ENCODE results near the gene CGNL1.

The CGNL1 gene

GRCh38 chr15:57527382-57528091, 151.2 kb downstream of the CGNL1 start:
- DNase-seq: no peak

DNA sequence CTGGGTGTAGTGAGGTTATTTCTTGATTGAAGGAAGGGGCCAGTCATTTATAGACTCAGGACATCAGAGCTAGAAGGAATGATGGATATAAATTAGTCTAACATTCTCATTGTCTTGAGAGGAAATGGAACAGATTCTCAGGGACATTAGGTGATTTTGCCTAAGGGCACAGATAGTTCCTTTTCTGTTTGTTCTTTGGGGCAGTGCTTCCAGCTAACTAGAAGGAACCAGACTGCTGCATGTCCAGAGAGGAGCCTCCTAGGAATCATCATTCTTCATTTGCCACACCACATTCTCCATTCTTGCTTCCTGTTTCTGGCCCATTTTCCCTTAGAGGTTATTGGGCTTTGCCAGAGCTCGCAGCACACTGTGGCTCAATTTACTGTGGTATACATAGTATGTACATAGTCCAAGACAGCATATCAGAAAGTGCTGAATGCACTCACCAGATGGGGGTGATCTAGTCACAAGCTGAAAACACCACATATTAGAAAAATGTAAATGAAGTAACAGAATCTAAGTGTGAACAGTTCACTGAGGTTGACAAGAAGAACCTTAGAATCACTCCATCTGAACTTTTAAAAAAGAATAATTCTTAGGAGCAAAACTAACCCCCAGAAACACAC, 152.7 kb downstream of the CGNL1 start:
- DNase-seq: no peak

DNA sequence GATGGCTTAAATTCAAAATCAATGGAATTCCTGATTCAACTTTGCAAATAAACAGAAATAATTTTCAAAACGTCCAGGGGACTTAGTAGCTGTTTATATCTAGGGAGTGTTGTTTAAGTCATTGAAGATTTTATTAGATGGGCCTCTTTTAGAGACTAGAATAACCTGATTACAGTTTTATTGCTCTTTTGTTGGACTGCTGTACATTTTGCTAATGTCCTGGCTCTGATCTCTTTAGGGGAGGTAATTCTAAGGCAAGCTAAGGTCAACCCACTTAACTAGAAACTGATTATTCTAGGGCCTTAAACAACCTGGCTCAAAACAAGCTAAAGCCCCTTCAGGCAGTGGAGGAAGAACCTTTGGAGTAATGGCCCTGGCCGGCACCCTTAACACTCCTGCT, 153.4 kb downstream of the CGNL1 start:
- DNase-seq: no peak

GRCh38 chr15:57532731-57533447, 156.6 kb downstream of the CGNL1 start:
- DNase-seq: no peak

DNA sequence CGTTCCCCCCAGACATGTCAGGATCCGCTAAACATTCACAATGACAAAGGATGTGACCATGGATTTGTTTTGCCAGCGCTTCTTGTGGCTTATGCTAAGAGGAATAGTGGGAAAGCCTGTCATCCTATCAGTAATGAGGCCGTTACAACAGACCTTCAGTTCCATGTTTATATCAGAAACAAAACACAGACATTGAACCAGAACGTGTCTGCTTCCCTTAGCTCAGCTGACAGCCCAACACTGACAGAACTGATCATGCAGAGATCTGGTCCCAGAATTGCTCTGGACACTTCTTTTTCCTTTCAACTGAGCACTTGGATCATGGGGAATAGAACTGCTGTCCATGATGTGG, 157.1 kb downstream of the CGNL1 start:
- no peak for DNase-seq

DNA sequence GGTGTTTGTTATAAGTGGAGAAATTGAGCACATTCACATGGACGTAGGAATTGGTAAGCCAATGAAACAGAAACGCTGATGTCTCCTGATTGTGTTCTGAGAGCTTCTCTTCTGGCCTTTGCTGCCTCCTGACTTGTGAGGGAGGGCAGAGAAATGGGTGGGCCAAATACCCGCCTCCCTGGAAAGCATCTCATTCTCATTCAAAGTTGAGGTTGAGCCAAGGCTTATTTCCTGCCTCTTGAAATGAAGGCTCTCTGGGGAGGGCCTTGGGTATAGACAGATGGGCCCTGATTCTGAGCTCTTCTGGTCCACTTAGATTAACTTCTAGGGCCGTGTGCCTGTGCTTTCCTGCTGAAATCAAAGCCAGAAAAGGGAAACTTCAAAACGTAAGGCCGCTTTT, 158.0 kb downstream of the CGNL1 start:
- DNase-seq: no peak

DNA sequence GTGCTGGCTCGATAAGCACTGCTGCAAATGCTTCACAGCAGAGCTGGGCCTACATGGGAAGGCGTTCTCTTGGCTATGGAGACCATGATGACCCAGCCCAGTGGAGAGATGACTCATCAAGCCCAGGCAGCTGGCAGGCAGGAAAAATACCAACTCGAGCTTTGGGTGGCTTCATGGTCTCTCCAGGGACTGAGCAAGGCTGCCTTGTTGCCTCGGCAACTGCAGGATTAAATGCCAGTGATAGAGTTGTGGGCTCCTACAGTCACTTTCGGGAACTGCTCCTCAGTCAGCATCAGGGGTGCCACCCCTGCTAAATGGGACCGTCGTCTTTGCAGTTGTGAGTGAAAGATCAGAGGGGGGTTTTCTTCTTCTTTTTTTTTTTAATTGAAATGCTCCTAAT, 160.8 kb downstream of the CGNL1 start:
- no peak for DNase-seq

DNA sequence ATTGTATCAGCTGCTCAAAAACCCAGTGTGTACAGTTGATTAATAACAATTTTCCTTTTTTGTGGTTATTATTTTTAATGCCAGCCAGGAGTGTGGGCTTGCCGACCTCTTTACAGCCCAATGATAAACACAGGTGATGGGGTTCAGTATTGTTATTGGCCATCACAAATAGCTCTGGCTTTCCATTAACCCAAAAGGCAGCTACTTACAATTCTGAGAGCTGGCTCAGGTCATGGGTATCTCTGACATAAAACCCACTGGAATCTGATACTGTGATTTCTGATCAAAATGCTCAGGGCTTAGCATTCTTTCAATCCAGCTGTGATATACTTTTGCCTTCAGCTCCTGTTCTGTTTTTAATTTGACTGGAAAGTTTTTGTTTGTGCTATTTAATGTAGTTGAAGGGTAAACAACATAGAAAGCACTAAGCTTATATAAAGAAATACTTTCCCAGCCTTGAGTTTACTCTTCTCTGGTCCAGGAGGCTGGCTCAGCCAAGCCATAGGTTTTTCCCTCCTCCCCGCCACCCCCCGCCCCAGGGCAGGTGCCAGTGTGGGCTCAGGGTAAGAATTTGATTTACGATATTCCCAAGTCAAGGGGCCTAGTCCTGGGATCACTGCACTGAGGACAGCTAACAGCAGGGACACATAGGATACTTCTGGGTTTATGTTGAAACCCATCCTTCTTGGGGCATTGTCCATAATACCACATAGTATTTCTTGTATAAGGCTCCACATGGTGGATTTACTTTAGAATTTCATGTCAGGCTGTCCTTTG, 161.4 kb downstream of the CGNL1 start:
- no peak for DNase-seq

GRCh38 chr15:57538265-57538529, 161.9 kb downstream of the CGNL1 start:
- DNase-seq: no peak

GRCh38 chr15:57538821-57539220, 162.5 kb downstream of the CGNL1 start:
- no peak for DNase-seq

DNA sequence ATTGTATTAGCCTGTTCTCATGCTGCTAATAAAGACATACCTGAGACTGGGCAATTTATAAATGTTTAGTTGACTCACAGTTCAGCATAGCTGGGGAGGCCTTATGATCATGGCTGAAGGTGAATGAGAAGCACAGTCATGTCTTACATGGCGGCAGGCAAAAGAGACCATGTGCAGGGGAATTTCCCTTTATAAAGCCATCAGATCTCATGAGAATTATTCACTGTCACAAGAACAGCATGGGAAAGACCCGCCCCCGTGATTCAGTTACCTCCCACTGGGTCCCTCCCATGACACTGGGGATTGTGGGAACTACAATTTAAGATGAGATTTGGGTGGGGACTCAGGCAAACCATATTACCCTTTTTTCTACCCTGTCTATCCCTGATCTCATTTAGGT, 163.9 kb downstream of the CGNL1 start:
- DNase-seq: no peak

DNA sequence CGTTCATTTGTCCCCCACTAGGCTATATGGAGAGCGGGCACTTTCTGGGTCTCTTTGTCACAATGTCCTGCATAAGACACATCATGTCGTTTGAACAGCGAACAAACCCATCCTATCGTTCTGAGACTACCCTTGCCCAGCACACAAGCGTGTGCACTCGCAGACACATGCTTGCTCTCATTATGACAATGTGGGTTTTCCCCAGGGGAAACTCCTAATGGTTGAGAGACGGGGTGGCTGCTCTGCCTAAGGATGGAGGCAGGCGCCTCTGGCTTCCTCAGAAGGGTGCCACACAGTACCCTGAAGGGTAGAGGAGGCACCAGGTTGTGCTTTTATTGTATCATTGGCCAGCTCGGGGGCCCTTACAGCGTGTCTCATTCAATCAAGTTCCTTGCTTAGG, 164.4 kb downstream of the CGNL1 start:
- no peak for DNase-seq

GRCh38 chr15:57541271-57541670, 165.0 kb downstream of the CGNL1 start:
- DNase-seq: no peak

DNA sequence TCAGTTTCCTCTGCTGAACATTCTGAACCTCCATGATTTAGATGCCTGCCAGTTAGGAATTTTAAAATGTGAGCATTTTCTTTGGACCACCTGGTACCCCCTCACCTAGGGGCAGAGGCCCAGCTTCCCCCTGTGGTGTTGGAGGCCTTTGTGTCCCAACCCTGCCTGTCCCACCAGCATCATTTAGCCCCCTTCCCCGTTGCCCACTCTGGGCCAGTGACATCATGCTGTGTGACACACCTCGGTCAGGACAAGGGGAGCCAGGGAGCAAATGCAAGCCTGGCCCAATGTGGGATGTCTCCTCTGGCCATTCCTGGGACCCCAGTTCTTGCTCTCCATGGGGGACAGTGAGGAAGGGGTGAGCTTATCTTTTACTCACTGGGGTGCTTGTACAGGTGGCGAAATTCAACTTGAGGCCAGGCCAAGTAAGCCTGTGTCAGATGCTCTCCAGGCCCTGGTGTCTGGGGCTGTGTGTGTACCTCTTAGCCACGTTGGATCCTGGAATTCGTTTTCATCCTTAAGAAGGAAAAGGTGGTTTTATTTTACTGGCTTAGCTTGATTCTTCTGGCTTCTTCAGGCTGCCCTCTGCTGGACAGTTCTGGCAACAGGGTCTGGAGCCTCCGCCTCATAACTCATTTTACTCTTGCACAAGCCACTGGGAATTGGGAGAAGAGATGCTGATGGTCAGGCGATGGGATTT, 165.7 kb downstream of the CGNL1 start:
- DNase-seq: no peak

DNA sequence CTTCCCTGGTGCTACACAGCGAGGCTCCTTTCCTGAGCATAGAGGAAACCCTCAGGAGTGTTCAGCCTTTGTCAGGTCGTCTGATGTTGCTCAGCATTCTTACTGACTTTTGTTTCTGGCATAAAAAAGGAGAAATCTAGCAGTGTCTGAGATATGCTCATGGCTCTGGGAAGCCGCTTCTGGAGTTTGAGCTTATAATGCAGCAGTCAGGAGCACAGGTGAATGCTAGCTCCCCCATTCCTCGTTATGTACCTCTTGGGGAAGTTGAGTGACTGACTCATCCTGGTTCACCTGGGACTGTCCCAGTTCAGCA, 166.2 kb downstream of the CGNL1 start:
- DNase-seq: no peak

DNA sequence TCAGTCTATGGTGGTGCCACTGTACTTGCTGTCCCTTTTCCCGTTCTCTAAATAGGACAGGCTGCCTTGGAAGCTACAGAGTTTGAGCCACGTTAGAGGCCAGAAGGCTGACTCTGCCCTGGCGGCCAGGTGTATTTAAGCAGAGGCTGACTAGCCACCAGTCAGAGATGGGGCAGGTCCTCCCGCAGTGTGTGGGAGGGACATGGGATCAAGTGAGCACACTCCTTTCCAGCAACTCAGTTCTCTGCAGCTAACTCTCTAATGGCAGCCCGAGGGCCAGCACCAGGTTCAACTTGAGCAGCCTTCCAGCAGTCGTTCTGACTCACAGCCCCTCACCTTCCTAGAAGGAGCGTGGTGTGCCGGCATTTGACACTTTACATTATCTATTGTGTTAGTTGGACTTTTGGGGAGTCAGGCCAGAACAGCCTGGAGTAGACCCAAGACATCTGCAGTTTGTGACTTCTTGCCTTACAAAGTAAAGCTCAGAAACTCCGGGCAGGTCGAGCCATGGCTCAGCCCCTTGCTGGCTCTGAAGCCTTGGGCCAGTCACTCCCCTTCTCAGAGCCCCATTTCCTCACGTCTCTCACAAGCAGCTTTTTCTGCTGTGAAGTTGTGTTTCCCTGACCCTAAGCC, 168.7 kb downstream of the CGNL1 start:
- no peak for DNase-seq

DNA sequence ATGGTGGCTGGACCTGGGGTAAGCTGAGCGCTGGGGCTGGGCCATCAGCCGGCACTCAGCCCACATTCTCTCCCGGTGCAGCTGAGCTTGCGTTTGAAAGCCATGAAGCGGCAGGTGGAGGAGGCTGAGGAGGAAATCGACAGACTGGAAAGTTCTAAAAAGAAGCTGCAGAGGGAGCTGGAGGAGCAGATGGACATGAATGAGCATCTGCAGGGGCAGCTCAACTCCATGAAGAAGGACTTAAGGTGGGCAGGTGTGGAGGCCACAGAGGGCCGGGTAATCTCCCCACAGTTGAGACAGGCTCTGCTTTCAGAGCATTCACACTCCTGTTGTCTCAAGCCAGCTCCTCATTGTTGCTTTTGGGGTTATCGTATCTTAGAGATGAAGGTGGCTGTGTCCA, 169.7 kb downstream of the CGNL1 start:
- no peak for DNase-seq

- no peak for DNase-seq
Observed at GRCh38 chr15:57547243-57547755, 171.0 kb downstream of the CGNL1 start.

GRCh38 chr15:57548351-57548750, 172.0 kb downstream of the CGNL1 start:
- no peak for DNase-seq

GRCh38 chr15:57548835-57549234, 172.5 kb downstream of the CGNL1 start:
- no peak for DNase-seq

GRCh38 chr15:57549935-57550334, 173.6 kb downstream of the CGNL1 start:
- no peak for DNase-seq

DNA sequence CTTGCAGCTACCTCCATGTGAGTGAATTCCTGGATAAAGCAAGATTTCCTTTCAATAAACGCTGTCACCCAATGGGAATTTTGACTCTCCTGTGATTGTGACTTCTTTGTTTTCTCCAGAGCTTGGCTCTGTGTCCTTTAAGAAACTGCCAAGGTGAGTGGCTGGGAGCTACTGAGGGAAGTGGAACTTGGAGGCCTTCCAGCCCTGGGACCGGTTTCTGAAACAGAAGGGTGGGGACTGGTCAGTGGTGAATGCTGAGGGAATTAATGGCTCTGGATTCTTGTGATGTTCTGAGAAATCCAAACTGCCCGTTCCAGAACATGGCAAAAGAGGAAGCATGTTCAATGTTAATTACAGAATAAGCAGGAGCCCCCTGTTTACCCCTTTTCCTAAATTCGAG, 174.3 kb downstream of the CGNL1 start:
- DNase-seq: no peak
